ENCODE measurements around the gene SCNN1A.

GRCh38 chr12:6356374-6356820 lies 19.0 kb downstream of the SCNN1A start:
- TF ChIP-seq POLR2AphosphoS5 (IDR thresholded peaks at IDR 0.05; ENCODE audit: low read depth, low read length) (no peak), CTCF (IDR thresholded peaks at IDR 0.05) (no peak), REST (IDR thresholded peaks at IDR 0.05; ENCODE audit: insufficient read depth in 1 of 2, low read depth in 2 of 2, low read length in 1 of 2) (no peak), TCF7L2 (IDR thresholded peaks at IDR 0.05; ENCODE audit: low read depth, low read length) (no peak)
